Measurements from ENCODE around the gene FGD5.

FGD5 gene, protein sequence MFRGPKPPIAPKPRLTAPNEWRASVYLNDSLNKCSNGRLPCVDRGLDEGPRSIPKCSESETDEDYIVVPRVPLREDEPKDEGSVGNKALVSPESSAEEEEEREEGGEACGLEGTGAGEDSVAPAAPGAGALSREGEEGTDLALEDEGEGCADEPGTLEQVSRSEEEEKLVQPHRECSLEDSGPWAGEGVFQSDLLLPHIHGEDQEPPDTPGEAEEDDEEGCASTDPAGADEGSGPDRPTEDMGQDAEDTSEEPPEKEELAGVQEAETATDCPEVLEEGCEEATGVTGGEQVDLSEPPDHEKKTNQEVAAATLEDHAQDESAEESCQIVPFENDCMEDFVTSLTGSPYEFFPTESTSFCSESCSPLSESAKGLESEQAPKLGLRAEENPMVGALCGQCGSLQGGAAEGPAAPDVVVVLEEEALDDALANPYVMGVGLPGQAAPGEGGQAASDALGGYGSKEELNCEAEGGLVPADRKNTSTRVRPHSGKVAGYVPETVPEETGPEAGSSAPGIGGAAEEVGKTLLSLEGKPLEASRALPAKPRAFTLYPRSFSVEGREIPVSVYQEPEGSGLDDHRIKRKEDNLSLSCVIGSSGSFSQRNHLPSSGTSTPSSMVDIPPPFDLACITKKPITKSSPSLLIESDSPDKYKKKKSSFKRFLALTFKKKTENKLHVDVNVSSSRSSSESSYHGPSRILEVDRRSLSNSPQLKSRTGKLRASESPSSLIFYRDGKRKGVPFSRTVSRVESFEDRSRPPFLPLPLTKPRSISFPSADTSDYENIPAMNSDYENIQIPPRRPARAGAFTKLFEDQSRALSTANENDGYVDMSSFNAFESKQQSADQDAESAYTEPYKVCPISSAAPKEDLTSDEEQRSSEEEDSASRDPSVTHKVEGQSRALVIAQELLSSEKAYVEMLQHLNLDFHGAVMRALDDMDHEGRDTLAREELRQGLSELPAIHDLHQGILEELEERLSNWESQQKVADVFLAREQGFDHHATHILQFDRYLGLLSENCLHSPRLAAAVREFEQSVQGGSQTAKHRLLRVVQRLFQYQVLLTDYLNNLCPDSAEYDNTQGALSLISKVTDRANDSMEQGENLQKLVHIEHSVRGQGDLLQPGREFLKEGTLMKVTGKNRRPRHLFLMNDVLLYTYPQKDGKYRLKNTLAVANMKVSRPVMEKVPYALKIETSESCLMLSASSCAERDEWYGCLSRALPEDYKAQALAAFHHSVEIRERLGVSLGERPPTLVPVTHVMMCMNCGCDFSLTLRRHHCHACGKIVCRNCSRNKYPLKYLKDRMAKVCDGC (N-terminal part only)

DNA sequence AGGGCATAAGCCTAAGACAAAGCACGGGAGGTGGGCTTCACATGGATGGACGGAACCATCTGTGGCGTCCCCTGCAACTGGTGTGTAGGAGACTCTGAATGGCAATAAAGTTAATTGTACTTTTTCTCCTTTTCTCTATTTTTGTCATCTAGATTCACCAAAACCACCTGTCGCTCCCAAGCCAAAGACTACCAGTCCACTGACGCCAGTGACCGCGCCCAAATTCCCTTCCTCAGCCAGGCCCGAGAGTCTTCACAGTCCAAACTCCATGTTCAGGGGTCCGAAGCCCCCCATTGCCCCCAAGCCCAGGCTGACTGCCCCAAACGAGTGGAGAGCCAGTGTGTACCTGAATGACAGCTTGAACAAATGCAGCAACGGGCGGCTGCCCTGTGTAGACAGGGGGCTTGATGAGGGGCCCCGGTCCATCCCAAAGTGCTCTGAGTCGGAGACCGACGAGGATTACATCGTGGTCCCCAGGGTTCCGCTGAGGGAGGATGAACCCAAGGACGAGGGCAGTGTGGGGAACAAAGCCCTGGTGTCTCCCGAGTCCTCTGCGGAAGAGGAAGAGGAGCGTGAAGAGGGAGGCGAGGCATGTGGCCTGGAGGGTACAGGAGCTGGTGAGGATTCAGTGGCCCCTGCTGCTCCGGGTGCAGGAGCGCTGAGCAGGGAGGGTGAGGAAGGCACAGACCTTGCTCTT is at the start of gene FGD5:
TSS of gene FGD5 (plus strand) at position 159 of the 697 bp plus-strand sequence. CDS start at position 269, 110 bp downstream.
- Histone ChIP-seq H3K36me3 (ENCODE audit: control insufficient read depth, insufficient read depth, low read length) (no peaks in the 10 kb centered on the region; the same call in none of the 2 replicates), H3K27ac (ENCODE audit: low read length) (no peak within 1 kb of the TSS), H3K9me3 (ENCODE audit: control insufficient read depth, insufficient read depth, low read length) (no peaks in the 10 kb centered on the region), H3K27me3 (ENCODE audit: control insufficient read depth, insufficient read depth, low read length) (no peaks in the 10 kb centered on the region), H3K4me1 (ENCODE audit: control insufficient read depth, insufficient read depth, low read length) (peaks cover 4% of the 10 kb centered on the region; the same call in 1 of the 2 replicates), H3K4me3 (ENCODE audit: low read length) (no peak within 1 kb of the TSS)
- no peak for DNase-seq (ENCODE audit: low read depth, low spot score)
- WGBS (ENCODE audit: insufficient coverage, insufficient read length): no CpG with 5 or more reads among the region's 25 CpGs

DNA sequence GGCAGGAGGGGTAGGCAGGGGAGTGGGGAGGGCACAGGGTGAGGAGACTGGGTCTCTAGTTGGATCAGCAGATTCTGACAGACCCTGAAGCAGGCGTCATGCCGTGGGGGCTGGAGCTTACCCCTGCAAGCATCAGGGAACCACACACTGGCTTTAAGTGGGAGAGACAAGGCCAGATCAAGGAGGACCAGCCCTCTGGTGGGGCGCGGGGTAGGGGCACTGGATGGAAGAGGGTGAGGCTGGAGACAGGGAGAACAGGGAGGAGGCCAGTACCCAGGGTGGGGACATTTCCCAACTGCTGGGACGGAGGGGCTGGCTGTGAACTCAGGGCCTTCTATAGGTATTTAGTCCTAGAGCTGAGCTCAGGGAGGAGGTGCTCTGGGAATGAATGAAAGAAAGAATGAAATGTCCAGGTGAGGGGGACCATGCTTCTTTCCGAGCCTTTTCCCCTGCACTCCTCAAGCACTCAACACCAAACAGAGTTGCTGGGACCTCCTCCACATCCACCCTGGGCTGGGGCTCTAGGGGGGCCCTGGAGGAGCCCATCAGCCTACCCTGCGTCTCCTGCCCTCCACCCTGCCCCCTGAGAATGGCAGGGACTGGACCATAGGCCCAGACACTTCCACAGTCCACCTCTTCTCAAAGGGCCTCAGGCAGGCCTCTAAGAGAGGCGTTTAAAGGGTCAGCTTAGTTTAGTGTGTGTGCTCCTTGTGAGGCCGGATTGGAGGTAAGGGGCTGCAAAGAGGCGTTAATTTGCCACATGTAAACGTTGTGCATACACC is 49.0 kb upstream of the FGD5 start:
- WGBS (ENCODE audit: insufficient coverage, insufficient read length): no CpG with 5 or more reads among the region's 11 CpGs

DNA sequence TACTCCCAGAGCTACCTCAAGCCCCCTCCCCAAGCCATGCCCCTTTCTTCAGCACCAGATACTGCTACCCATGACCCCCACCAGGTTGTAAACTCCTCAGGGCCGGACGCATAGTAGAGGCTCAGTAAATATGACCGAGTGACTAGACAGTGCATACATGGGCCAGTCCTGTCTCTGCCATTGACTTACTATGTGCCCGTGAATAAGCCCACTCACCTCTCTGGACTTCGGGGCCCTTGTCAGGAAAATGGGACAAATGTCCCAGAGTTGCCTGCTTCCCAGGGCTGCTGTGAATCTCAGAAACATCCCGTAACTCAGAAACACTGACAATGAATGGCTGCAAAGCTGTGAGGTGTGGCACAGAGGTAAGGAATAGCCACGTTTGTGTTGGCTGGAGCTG is 48.2 kb upstream of the FGD5 start:
- no peaks in the 10 kb centered on the region for H3K9me3 ChIP-seq (ENCODE audit: control insufficient read depth, insufficient read depth, low read length)
- 0 out of 2 replicates have a peak, but pooled peaks cover 3% of the 10 kb centered on the region for H3K4me1 ChIP-seq (ENCODE audit: control insufficient read depth, insufficient read depth, low read length)
- no CpG with 5 or more reads among the region's 7 CpGs for WGBS (ENCODE audit: insufficient coverage, insufficient read length)
- H3K36me3 ChIP-seq (ENCODE audit: control insufficient read depth, insufficient read depth, low read length): no peaks in the 10 kb centered on the region
- DNase-seq (ENCODE audit: low read depth, low spot score): no peak
- no peaks in the 10 kb centered on the region for H3K27me3 ChIP-seq (ENCODE audit: control insufficient read depth, insufficient read depth, low read length)
- no peak overlapping the region for H3K27ac ChIP-seq (ENCODE audit: low read length)
- no peak overlapping the region for H3K4me3 ChIP-seq (ENCODE audit: low read length)

More for the DNA sequence above, 49.0 kb upstream of the FGD5 start:
- no peaks in the 10 kb centered on the region for H3K36me3 ChIP-seq (ENCODE audit: control insufficient read depth, insufficient read depth, low read length)
- H3K27me3 ChIP-seq (ENCODE audit: control insufficient read depth, insufficient read depth, low read length): no peaks in the 10 kb centered on the region
- H3K27ac ChIP-seq (ENCODE audit: low read length): no peak overlapping the region
- H3K4me1 ChIP-seq (ENCODE audit: control insufficient read depth, insufficient read depth, low read length): 0 out of 2 replicates have a peak, but pooled peaks cover 3% of the 10 kb centered on the region
- no peak for DNase-seq (ENCODE audit: low read depth, low spot score)
- no peak overlapping the region for H3K4me3 ChIP-seq (ENCODE audit: low read length)
- H3K9me3 ChIP-seq (ENCODE audit: control insufficient read depth, insufficient read depth, low read length): no peaks in the 10 kb centered on the region

DNA sequence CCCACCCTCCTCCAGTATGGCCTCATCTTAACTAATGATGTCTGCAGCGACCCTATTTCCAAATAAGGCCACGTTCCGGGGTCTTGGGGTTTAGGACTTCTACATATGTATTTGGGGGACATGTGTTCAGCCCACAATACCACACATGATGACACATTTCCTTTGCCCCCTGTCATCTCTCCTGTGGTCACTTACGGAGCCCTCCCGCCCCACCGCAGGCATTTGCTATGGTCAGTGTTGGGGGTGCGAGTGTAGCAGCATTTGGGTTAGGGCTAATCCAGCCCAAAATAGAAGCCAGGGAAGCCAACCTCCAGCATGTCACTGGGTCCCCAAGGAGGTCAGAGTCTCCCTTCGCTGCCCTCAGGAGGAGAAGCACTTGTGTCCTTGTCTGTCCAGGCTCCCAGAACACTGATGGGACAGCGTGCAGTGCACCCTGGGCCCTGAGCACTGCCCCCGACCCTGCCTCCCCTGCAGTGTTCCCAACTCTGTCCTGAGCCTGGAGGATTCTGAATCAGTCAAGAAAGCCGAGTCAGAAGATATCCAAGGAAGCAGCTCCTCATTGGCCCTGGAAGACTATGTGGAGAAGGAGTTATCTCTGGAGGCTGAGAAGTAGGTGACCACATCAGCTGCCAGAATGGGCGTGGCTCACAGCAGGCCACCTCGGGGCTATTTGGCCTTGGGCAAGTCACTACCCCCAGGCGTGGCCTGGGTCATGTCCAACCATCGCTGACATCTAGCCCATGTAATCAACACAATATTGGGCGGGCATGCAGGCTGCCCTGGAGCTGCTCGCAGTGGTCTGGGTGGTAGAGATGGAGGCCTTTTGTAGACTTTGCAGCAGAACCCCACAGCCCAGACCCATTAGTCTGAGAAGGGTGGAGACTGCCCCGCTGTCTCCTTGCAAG is 46.9 kb upstream of the FGD5 start:
- Histone ChIP-seq H3K27me3 (ENCODE audit: control insufficient read depth, insufficient read depth, low read length) (no peaks in the 10 kb centered on the region), H3K4me1 (ENCODE audit: control insufficient read depth, insufficient read depth, low read length) (0 out of 2 replicates have a peak, but pooled peaks cover 3% of the 10 kb centered on the region), H3K36me3 (ENCODE audit: control insufficient read depth, insufficient read depth, low read length) (no peaks in the 10 kb centered on the region), H3K9me3 (ENCODE audit: control insufficient read depth, insufficient read depth, low read length) (no peaks in the 10 kb centered on the region), H3K27ac (ENCODE audit: low read length) (no peak overlapping the region), H3K4me3 (ENCODE audit: low read length) (no peak overlapping the region)
- WGBS (ENCODE audit: insufficient coverage, insufficient read length): no CpG with 5 or more reads among the region's 18 CpGs
- DNase-seq (ENCODE audit: low read depth, low spot score): no peak

DNA sequence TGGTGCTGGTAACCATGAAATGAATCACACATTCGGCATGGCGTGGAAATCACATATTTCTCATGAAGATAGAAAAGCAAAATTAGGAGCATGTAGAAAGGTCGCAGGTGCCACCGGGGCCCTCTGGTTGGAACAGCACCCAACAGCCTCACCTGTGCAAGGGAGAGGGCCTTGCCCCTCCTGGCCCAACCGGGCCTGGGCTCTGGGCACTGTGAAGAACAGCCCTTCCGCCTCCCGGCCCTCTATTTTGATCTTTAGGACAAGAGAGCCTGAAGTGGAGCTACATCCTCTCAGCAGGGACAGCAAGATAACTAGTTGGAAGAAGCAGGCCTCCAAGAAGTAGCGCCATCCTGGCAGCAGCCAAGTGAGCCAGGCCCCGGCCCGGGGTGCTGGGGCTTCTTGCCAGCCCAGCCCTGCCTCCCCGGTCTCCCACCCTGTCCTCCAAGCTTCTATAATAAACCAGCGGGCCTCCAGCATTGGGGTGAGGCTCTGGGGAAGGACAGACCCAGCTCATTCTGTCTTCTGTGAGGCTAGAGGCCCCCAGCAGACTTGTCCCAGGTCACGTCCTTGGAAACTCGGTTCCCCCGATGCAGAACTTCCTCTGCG is 46.1 kb upstream of the FGD5 start:
- Histone ChIP-seq H3K9me3 (ENCODE audit: control insufficient read depth, insufficient read depth, low read length) (no peaks in the 10 kb centered on the region), H3K4me1 (ENCODE audit: control insufficient read depth, insufficient read depth, low read length) (0 out of 2 replicates have a peak, but pooled peaks cover 3% of the 10 kb centered on the region), H3K27me3 (ENCODE audit: control insufficient read depth, insufficient read depth, low read length) (no peaks in the 10 kb centered on the region), H3K4me3 (ENCODE audit: low read length) (no peak overlapping the region), H3K36me3 (ENCODE audit: control insufficient read depth, insufficient read depth, low read length) (no peaks in the 10 kb centered on the region), H3K27ac (ENCODE audit: low read length) (no peak overlapping the region)
- no peak for DNase-seq (ENCODE audit: low read depth, low spot score)
- no CpG with 5 or more reads among the region's 16 CpGs for WGBS (ENCODE audit: insufficient coverage, insufficient read length)

DNA sequence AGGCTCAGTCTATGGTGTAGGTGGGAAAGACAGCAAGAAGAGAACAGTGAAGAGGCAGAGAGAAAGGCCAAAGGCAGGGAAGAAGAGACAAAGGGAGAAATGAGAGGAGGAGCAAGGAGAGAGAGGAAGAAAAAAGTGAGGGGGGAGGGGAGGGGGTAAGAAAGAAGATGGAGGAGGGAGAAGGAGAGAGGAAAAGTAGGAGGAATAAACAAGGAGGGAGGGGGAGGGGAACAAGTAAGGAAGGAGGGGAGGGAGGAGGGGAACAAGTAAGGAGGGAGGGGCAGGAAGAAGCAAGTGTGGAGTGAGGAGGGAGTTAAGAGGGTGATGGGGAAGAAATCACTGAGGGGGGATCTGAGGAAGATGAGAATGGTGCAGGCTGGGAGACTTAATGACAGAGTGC is 45.5 kb upstream of the FGD5 start:
- H3K4me1 ChIP-seq (ENCODE audit: control insufficient read depth, insufficient read depth, low read length): 0 out of 2 replicates have a peak, but pooled peaks cover 3% of the 10 kb centered on the region
- no peaks in the 10 kb centered on the region for H3K36me3 ChIP-seq (ENCODE audit: control insufficient read depth, insufficient read depth, low read length)
- DNase-seq (ENCODE audit: low read depth, low spot score): no peak
- H3K27me3 ChIP-seq (ENCODE audit: control insufficient read depth, insufficient read depth, low read length): no peaks in the 10 kb centered on the region
- no peak overlapping the region for H3K4me3 ChIP-seq (ENCODE audit: low read length)
- no peak overlapping the region for H3K27ac ChIP-seq (ENCODE audit: low read length)
- H3K9me3 ChIP-seq (ENCODE audit: control insufficient read depth, insufficient read depth, low read length): no peaks in the 10 kb centered on the region

DNA sequence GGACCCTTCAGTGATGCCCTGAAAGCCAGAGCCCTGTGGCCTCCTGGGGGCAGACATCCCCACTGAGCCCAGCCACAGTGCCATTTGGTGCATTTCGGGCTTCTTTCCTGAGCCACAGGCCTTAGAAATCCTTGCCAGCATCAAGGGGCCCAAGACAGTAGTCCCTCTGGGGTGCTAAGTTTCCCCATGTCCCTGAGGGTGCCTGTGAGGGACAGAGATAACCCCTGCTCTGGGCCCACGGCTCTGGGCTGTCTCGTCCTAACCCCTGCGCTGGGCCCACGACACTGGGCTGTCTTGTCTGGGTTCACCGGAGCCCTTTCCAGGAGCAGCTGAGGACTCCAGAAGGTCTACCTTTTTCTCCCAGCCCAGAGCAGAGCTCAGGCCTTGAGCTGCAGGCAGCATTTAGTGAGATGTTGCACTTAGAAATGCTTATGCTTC is 45.1 kb upstream of the FGD5 start:
- Histone ChIP-seq H3K4me3 (ENCODE audit: low read length) (no peak overlapping the region), H3K9me3 (ENCODE audit: control insufficient read depth, insufficient read depth, low read length) (no peaks in the 10 kb centered on the region), H3K36me3 (ENCODE audit: control insufficient read depth, insufficient read depth, low read length) (no peaks in the 10 kb centered on the region), H3K27me3 (ENCODE audit: control insufficient read depth, insufficient read depth, low read length) (no peaks in the 10 kb centered on the region), H3K27ac (ENCODE audit: low read length) (no peak overlapping the region), H3K4me1 (ENCODE audit: control insufficient read depth, insufficient read depth, low read length) (0 out of 2 replicates have a peak, but pooled peaks cover 3% of the 10 kb centered on the region)
- whole genome bisulfite sequencing (ENCODE audit: insufficient coverage, insufficient read length): no CpG with 5 or more reads among the region's 6 CpGs
- no peak for DNase-seq (ENCODE audit: low read depth, low spot score)

DNA sequence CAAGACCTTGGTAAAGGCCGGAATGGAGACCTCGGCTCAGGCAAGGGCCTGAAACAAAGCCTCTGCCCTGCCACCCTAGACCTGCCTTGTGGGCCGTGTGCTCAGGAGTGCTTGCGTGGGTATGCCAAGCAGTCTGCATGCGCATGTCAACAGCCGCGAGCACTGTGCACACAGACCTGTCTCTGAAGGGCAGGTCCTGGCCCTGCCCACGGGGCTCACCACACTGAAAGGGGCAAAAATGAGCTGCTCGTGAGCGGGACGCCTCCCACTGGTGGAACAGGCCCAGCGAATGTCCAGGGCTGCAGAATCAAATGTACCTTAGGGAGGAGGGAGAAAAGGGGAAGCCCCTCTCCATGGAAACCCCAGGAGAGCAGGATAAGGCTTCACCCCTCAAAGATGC is 44.3 kb upstream of the FGD5 start:
- no peak overlapping the region for H3K4me3 ChIP-seq (ENCODE audit: low read length)
- DNase-seq (ENCODE audit: low read depth, low spot score): no peak
- H3K4me1 ChIP-seq (ENCODE audit: control insufficient read depth, insufficient read depth, low read length): 0 out of 2 replicates have a peak, but pooled peaks cover 3% of the 10 kb centered on the region
- H3K27ac ChIP-seq (ENCODE audit: low read length): no peak overlapping the region
- H3K36me3 ChIP-seq (ENCODE audit: control insufficient read depth, insufficient read depth, low read length): no peaks in the 10 kb centered on the region
- no peaks in the 10 kb centered on the region for H3K27me3 ChIP-seq (ENCODE audit: control insufficient read depth, insufficient read depth, low read length)
- no peaks in the 10 kb centered on the region for H3K9me3 ChIP-seq (ENCODE audit: control insufficient read depth, insufficient read depth, low read length)
- no CpG with 5 or more reads among the region's 12 CpGs for WGBS (ENCODE audit: insufficient coverage, insufficient read length)
